Measurements from ENCODE around the gene BAAT.

DNA sequence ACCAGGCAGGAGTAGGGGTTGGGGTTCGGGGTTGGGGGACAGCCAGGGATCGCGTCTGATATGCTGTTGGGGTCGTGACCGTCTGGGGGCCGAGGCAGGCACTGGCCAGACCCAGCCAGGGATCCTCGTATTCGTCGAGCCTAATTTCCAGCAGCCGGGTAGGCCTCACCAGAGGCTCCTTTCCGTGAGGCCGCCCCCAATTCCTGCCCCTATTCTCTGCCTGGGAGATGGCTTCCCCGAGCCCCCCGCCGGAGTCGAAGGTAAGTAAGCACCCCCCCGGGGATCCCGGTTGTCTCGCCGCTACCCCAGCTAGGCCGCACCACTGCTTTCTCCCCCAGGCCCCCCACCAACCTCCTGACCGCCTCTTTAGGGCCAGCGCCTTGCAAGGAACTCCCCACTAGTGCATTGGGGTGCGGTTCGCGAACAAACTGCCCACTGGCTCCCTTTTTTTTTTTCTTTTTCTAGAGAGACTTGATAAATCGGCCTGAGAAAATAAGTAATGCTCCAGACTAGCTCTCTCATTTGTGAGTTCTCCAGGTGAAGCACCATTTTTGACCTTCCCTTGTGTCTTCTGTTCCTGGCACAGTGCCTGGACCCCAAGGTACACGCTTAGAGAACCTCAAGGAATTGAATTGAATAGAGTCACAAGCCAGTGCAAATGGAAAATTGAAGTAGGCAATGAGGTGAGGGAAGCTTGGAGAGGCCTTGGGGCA is 14.3 kb upstream of the BAAT start:
- TF ChIP-seq POLR2A (IDR thresholded peaks at IDR 0.05) (no peak), EP300 (IDR thresholded peaks at IDR 0.05) (no peak)
- TF ChIP-seq, protein P1, sequence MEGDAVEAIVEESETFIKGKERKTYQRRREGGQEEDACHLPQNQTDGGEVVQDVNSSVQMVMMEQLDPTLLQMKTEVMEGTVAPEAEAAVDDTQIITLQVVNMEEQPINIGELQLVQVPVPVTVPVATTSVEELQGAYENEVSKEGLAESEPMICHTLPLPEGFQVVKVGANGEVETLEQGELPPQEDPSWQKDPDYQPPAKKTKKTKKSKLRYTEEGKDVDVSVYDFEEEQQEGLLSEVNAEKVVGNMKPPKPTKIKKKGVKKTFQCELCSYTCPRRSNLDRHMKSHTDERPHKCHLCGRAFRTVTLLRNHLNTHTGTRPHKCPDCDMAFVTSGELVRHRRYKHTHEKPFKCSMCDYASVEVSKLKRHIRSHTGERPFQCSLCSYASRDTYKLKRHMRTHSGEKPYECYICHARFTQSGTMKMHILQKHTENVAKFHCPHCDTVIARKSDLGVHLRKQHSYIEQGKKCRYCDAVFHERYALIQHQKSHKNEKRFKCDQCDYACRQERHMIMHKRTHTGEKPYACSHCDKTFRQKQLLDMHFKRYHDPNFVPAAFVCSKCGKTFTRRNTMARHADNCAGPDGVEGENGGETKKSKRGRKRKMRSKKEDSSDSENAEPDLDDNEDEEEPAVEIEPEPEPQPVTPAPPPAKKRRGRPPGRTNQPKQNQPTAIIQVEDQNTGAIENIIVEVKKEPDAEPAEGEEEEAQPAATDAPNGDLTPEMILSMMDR (IDR thresholded peaks at IDR 0.05): no peak

Measured in ovary (tissue), 3 donors.